ENCODE results near the gene FAM131C. TPM values are rescaled to one million over a fixed set of nuclear protein-coding genes. Genes with fewer than 3 reads are reported as not detected.

The FAM131C gene
- polyA plus RNA-seq, 1 donor from 2014 or later, result 0.97 TPM

- no peak overlapping the region for H3K9ac ChIP-seq (ENCODE audit: low read length)
Observed at GRCh38 chr1:16023050-16023653, 50.3 kb downstream of the FAM131C start.

DNA sequence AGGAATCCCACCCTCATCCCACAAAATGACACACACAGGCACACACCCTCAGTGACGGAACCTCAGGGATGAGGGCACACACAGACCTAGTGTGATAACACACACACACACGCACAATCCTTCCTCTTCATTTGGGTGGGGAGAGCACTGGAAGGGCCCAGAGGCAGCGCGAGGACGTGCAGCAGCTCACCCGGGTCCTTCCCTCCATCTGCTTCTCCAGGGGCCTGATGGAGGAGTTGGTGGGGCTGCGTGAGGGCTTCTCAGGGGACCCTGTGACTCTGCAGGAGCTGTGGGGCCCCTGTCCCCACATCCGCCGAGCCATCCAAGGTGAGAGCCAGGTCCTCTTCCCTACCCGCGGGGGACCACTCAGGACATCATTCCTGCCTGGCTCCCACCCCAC, 51.1 kb downstream of the FAM131C start:
- H3K4me3 ChIP-seq (ENCODE audit: low read length), result no peak overlapping the region
- H4K20me1 ChIP-seq (ENCODE audit: insufficient read depth), result no peaks in the 10 kb centered on the region
- H3K9ac ChIP-seq (ENCODE audit: low read length), result no peak overlapping the region
- TF ChIP-seq POLR2AphosphoS5 (IDR thresholded peaks at IDR 0.05) (no peak), RAD21 (conservative IDR thresholded peaks at IDR 0.05) (no peak), EZH2 (IDR thresholded peaks at IDR 0.05; ENCODE audit: borderline replicate concordance, insufficient read depth, low read length, poor library complexity, severe bottlenecking) (no peak), SMC3 (conservative IDR thresholded peaks at IDR 0.05; ENCODE audit: poor library complexity) (no peak), TAF1 (IDR thresholded peaks at IDR 0.05; ENCODE audit: low read depth) (no peak), REST (IDR thresholded peaks at IDR 0.05; ENCODE audit: borderline replicate concordance) (no peak)

More at GRCh38 chr1:16023050-16023653, 50.3 kb downstream of the FAM131C start:
- no peaks in the 10 kb centered on the region for H3K79me2 ChIP-seq (replicated peaks; ENCODE audit: insufficient read depth, low read length)
- H3K4me2 ChIP-seq (ENCODE audit: low read length), result no peak overlapping the region
- no peaks in the 10 kb centered on the region for H3K36me3 ChIP-seq (ENCODE audit: insufficient read depth, low read length)
- no peaks in the 10 kb centered on the region for H3F3A ChIP-seq (ENCODE audit: insufficient read depth, low read length, poor library complexity, severe bottlenecking)
- H3K27ac ChIP-seq (ENCODE audit: low read length), result no peak overlapping the region
- no peak overlapping the region for H2AFZ ChIP-seq (ENCODE audit: low read depth, low read length)
- no peaks in the 10 kb centered on the region for H3K9me2 ChIP-seq (ENCODE audit: insufficient read depth, low read length)
- H4K20me1 ChIP-seq (ENCODE audit: insufficient read depth), result no peaks in the 10 kb centered on the region
- H3K9me3 ChIP-seq (ENCODE audit: low read length), result no peaks in the 10 kb centered on the region
- no peak overlapping the region for H3K4me3 ChIP-seq (ENCODE audit: low read length)
- H3K27me3 ChIP-seq (ENCODE audit: insufficient read depth, low read depth, low read length), result no peaks in the 10 kb centered on the region
- TF ChIP-seq CTCF (IDR thresholded peaks at IDR 0.05; ENCODE audit: poor library complexity, severe bottlenecking) (no peak), TAF1 (IDR thresholded peaks at IDR 0.05; ENCODE audit: low read depth) (no peak), REST (IDR thresholded peaks at IDR 0.05; ENCODE audit: borderline replicate concordance) (no peak), EP300 (conservative IDR thresholded peaks at IDR 0.05; ENCODE audit: poor library complexity, severe bottlenecking) (no peak), RAD21 (conservative IDR thresholded peaks at IDR 0.05) (no peak), EZH2 (IDR thresholded peaks at IDR 0.05; ENCODE audit: borderline replicate concordance, insufficient read depth, low read length, poor library complexity, severe bottlenecking) (no peak), MXI1 (conservative IDR thresholded peaks at IDR 0.05; ENCODE audit: poor library complexity, severe bottlenecking) (no peak), SMC3 (conservative IDR thresholded peaks at IDR 0.05; ENCODE audit: poor library complexity) (no peak), POLR2AphosphoS5 (IDR thresholded peaks at IDR 0.05) (no peak)

More for the DNA sequence above, 51.1 kb downstream of the FAM131C start:
- Histone ChIP-seq H3F3A (ENCODE audit: insufficient read depth, low read length, poor library complexity, severe bottlenecking) (no peaks in the 10 kb centered on the region), H2AFZ (ENCODE audit: low read depth, low read length) (no peak overlapping the region), H3K4me2 (ENCODE audit: low read length) (no peak overlapping the region), H3K79me2 (replicated peaks; ENCODE audit: insufficient read depth, low read length) (no peaks in the 10 kb centered on the region), H3K9me3 (ENCODE audit: low read length) (no peaks in the 10 kb centered on the region), H3K27me3 (ENCODE audit: insufficient read depth, low read depth, low read length) (no peaks in the 10 kb centered on the region), H3K36me3 (ENCODE audit: insufficient read depth, low read length) (no peaks in the 10 kb centered on the region), H3K27ac (ENCODE audit: low read length) (no peak overlapping the region), H3K9me2 (ENCODE audit: insufficient read depth, low read length) (no peaks in the 10 kb centered on the region)

Measured in neural cell (in vitro differentiated cells).